ENCODE results near the gene CACNA1C. TPM values are rescaled to one million over a fixed set of nuclear protein-coding genes. Genes with fewer than 3 reads are reported as not detected.

The CACNA1C gene
- total and polyA plus RNA-seq, 2 of the 4 experiments (the other 2 are of a cell fraction), result 1.6 to 2.6 TPM

DNA sequence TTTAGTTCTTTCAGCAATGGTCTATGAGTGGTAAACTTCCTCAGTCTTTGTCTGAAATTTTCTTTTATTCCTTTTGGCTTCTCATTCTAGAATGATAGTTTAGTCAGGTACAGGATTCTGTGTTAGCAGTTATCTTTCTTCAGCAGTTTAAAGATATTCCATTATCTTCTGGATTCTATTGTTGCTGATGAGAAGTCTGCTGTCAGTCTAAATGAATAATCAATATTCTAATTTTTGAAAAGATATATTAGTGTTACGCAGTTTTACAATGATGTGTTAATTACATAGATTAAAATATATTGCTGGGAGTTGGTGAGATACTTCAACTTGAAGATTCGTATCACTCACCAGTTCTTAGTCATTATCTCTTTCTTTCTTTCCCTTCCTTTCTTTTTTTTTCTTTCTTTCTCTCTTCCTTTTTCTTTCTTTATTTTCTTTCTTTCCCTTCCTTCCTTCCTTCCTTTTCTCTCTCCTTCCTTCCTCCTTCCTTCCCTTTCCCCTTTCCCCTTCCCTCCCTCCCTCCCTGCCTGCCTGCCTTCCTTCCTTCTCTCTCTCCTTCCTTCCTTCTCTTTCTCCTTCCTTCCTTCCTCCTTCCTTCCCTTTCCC lies 17.8 kb downstream of the CACNA1C start:
- in situ Hi-C loops (cut with MboI; ENCODE audit: low sequenced_read_pairs) (no loop called here), dilution Hi-C loops (cut with HindIII; ENCODE audit: low sequenced_read_pairs, unreplicated experiment) (no loop called here), intact Hi-C loops (cut with micrococcal nuclease) (no loop called here)
- no peak overlapping the region for H3K4me2 ChIP-seq (ENCODE audit: low read depth, low read length)
- H3K56ac ChIP-seq (ENCODE audit: extremely low read depth, insufficient read depth, low read length), result no peak overlapping the region
- no peaks in the 10 kb centered on the region for H3K27me3 ChIP-seq (ENCODE audit: control insufficient read depth, insufficient read depth, low read length)
- no peak overlapping the region for H2BK15ac ChIP-seq (ENCODE audit: low read depth, low read length)
- peaks cover 12% of the 10 kb centered on the region for H3K4me1 ChIP-seq (ENCODE audit: control insufficient read depth, insufficient read depth, low read length)
- no peak overlapping the region for H3K14ac ChIP-seq (replicated peaks; ENCODE audit: low read depth, low read length)
- peaks cover 5% of the 10 kb centered on the region; the same call in 1 of the 2 replicates for H3K9me1 ChIP-seq (ENCODE audit: insufficient read depth, low read length)
- WGBS, 2 experiments (ENCODE audit: extremely low coverage in 2 of 2, insufficient read length in 1 of 2), result no CpG with 5 or more reads among the region's 2 CpGs
- no peak overlapping the region for H3K4me3 ChIP-seq (ENCODE audit: insufficient read depth, low read depth, low read length)
- peaks cover 18% of the 10 kb centered on the region for H3K9me3 ChIP-seq (ENCODE audit: control insufficient read depth, insufficient read depth, low read length)
- H4K8ac ChIP-seq (ENCODE audit: low read depth in 2 of 2, low read length in 2 of 2), result no peak overlapping the region
- H2AFZ ChIP-seq (replicated peaks; ENCODE audit: low read length, poor library complexity), result no peak overlapping the region
- H3K9ac ChIP-seq (ENCODE audit: low read depth, low read length), result no peak overlapping the region
- H3K4ac ChIP-seq (ENCODE audit: low read depth, low read length), result no peak overlapping the region
- no peak overlapping the region for H2BK5ac ChIP-seq (ENCODE audit: low read depth, low read length, poor library complexity, severe bottlenecking)
- H3K23ac ChIP-seq (ENCODE audit: low read depth, low read length), result no peak overlapping the region
- H2BK120ac ChIP-seq (ENCODE audit: low read depth, low read length), result no peak overlapping the region
- no peak for ATAC-seq (ENCODE audit: low read depth)
- POLR2A ChIA-PET (ENCODE audit: unreplicated experiment), result no interaction called here
- H4K91ac ChIP-seq (ENCODE audit: insufficient read depth, low read depth, low read length), result no peak overlapping the region
- peaks cover 3% of the 10 kb centered on the region; the same call in 1 of the 2 replicates for H4K20me1 ChIP-seq (ENCODE audit: insufficient read depth, low read length)
- peaks cover 18 to 20% of the 10 kb centered on the region in 2 experiments for H3K79me1 ChIP-seq (ENCODE audit: low read depth in 1 of 2, low read length in 2 of 2)
- no TSS peak for BruUV-seq (replicated peaks)
- DNase-seq, result no peak
- no peak overlapping the region for H4K5ac ChIP-seq (ENCODE audit: low read depth, low read length)
- no peak overlapping the region for H3K27ac ChIP-seq (ENCODE audit: insufficient read depth, low read length)
- H3K18ac ChIP-seq (ENCODE audit: low read depth, low read length), result no peak overlapping the region
- TF ChIP-seq SMC3 (IDR thresholded peaks at IDR 0.05; ENCODE audit: low read depth, low read length), result no peak
- H3K36me3 ChIP-seq (ENCODE audit: control insufficient read depth, insufficient read depth, low read length), result 0 out of 2 replicates have a peak, but pooled peaks cover 2% of the 10 kb centered on the region
- H2BK20ac ChIP-seq (ENCODE audit: low read depth, low read length), result no peak overlapping the region
- CTCF ChIA-PET, result no interaction called here
- H2AK5ac ChIP-seq (ENCODE audit: low read depth, low read length), result no peak overlapping the region
- H2AK9ac ChIP-seq (replicated peaks; ENCODE audit: low read depth, low read length, poor library complexity), result no peak overlapping the region

All from IMR-90 (cell line).